Neural cell (in vitro differentiated cells): Measurements from ENCODE around the gene TPD52L1.

Source experiments
- CTCF ChIP-seq: fragments of 450-650 bp; IDR thresholded peaks from 2 replicates; pipeline ENCODE4 v1.5.1; 2014; ENCODE audit warnings: antibody characterized with exemption, mild to moderate bottlenecking, moderate library complexity; ENCODE audit not compliant: poor library complexity, severe bottlenecking
- EP300 ChIP-seq: fragments of 450-650 bp; conservative IDR thresholded peaks from 2 replicates; pipeline ENCODE4 v1.6.1; 2014; ENCODE audit warnings: antibody characterized with exemption, mild to moderate bottlenecking, moderate library complexity; ENCODE audit not compliant: poor library complexity, severe bottlenecking
- EZH2 ChIP-seq: fragments of 200-600, 300-800 bp; shearing (Covaris generic), sonication (generic); IDR thresholded peaks from 2 replicates; pipeline ENCODE4 v1.6.1; 2014; ENCODE audit warnings: antibody characterized with exemption, low read length, borderline replicate concordance, mild to moderate bottlenecking; ENCODE audit not compliant: insufficient read depth, poor library complexity, severe bottlenecking
- MXI1 ChIP-seq: fragments of 450-650 bp; conservative IDR thresholded peaks from 2 replicates; pipeline ENCODE4 v1.6.1; 2014; ENCODE audit warnings: antibody characterized with exemption, mild to moderate bottlenecking; ENCODE audit not compliant: poor library complexity, severe bottlenecking
- POLR2AphosphoS5 ChIP-seq: IDR thresholded peaks from 2 replicates; pipeline ENCODE4 v1.6.1; 2012
- RAD21 ChIP-seq: fragments of 450-650 bp; conservative IDR thresholded peaks from 2 replicates; pipeline ENCODE4 v1.6.1; 2014; ENCODE audit warnings: antibody characterized with exemption, mild to moderate bottlenecking, moderate library complexity
- REST ChIP-seq: IDR thresholded peaks from 2 replicates; pipeline ENCODE4 v1.6.1; 2012; ENCODE audit warnings: borderline replicate concordance
- SMC3 ChIP-seq: fragments of 450-650 bp; conservative IDR thresholded peaks from 2 replicates; pipeline ENCODE4 v1.6.1; 2014; ENCODE audit warnings: antibody characterized with exemption, mild to moderate bottlenecking, moderate library complexity; ENCODE audit not compliant: poor library complexity
- TAF1 ChIP-seq: IDR thresholded peaks from 2 replicates; pipeline ENCODE4 v1.6.1; 2012; ENCODE audit warnings: low read depth

GRCh38 chr6:125210667-125211066, 57.1 kb downstream of the TPD52L1 start:
- TF ChIP-seq SMC3 (no peak), CTCF (no peak), RAD21 (no peak), EZH2 (no peak), POLR2AphosphoS5 (no peak), REST (no peak), TAF1 (no peak), EP300 (no peak), MXI1 (no peak)
